ENCODE measurements around the gene UBN1. TPM values are rescaled to one million over a fixed set of nuclear protein-coding genes. Genes with fewer than 3 reads are reported as not detected.

Gene UBN1
- total RNA-seq, 4 donors from 2014 or later: 24.5 to 47.4 (median 29.2) TPM

DNA sequence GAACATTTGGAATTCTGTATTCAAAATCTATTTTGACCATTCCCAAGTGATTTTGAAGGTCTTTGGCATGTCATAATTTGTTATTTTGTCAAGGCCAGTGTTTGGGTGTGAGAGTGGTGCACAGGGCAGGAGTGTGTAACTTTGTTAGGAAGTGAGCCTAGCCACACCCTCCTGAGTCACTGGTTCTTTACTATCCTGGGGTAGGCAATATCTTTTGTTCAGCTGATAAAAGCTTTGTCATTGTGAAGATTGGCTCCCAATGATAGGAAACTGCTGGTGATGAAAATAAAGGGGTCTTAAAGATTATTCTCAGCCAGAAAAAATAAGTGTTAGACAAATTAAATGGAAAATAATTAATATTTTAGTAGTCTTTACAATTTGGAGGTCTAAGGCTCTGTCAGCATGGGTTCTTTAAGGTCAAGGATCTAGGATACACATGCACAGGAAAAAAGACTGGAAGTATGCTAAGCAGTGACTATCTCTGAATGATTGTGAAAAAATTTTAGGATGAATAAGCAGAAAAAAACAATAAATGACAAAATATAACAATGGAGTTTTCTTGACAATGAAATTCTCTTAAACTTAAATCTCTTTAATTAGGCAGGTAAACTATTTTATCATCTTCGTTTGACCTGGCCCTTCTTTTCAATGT lies 5.1 kb downstream of the UBN1 start:
- H3K4me3 ChIP-seq: no peak overlapping the region
- 74 to 79% methylated on average over 1 of the region's 1 CpG for WGBS, 2 donors
- H3K27me3 ChIP-seq: no peaks in the 10 kb centered on the region
- H3K9me3 ChIP-seq: no peaks in the 10 kb centered on the region
- no peak overlapping the region for H3K27ac ChIP-seq
- no peak for TF ChIP-seq EP300 (IDR thresholded peaks at IDR 0.05)
- peaks cover 0 to 46% (median 8%) of the 10 kb centered on the region in 3 donors for H3K36me3 ChIP-seq
- DNase-seq (ENCODE audit: low spot score in 2 of 2): no peak
- H3K4me1 ChIP-seq: peaks cover 0 to 44% (median 26%) of the 10 kb centered on the region in 4 donors

DNA sequence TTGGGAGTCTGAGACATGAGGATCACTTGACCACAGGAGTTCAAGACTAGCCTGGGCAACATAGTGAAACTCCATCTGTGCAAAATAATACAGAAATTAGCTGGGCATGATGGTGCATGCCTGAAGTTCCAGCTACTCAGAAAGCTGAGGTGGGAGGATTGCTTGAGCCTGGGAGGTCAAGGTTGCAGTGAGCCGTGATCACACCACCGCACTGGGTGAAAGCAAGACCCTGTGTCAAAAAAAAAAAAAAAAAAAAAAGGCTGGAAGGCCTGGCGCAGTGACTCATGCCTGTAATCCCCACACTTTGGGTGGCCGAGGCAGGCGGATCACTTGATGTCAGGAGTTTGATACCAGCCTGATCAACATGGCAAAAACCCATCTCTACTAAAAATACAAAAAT lies 8.1 kb downstream of the UBN1 start:
- Histone ChIP-seq H3K27me3 (no peaks in the 10 kb centered on the region), H3K4me3 (no peak overlapping the region), H3K9me3 (no peaks in the 10 kb centered on the region), H3K27ac (no peak overlapping the region), H3K36me3 (peaks cover 0 to 75% (median 26%) of the 10 kb centered on the region in 3 donors), H3K4me1 (peaks cover 0 to 22% (median 5%) of the 10 kb centered on the region in 4 donors)
- TF ChIP-seq, protein P1, sequence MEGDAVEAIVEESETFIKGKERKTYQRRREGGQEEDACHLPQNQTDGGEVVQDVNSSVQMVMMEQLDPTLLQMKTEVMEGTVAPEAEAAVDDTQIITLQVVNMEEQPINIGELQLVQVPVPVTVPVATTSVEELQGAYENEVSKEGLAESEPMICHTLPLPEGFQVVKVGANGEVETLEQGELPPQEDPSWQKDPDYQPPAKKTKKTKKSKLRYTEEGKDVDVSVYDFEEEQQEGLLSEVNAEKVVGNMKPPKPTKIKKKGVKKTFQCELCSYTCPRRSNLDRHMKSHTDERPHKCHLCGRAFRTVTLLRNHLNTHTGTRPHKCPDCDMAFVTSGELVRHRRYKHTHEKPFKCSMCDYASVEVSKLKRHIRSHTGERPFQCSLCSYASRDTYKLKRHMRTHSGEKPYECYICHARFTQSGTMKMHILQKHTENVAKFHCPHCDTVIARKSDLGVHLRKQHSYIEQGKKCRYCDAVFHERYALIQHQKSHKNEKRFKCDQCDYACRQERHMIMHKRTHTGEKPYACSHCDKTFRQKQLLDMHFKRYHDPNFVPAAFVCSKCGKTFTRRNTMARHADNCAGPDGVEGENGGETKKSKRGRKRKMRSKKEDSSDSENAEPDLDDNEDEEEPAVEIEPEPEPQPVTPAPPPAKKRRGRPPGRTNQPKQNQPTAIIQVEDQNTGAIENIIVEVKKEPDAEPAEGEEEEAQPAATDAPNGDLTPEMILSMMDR (IDR thresholded peaks at IDR 0.05): no peak
- TF ChIP-seq EP300 (IDR thresholded peaks at IDR 0.05): no peak
- TF ChIP-seq POLR2A (IDR thresholded peaks at IDR 0.05): no peak
- DNase-seq (ENCODE audit: low spot score in 2 of 2): no peak
- WGBS, 2 donors: 87 to 95% methylated on average over 5 of the region's 5 CpGs

DNA sequence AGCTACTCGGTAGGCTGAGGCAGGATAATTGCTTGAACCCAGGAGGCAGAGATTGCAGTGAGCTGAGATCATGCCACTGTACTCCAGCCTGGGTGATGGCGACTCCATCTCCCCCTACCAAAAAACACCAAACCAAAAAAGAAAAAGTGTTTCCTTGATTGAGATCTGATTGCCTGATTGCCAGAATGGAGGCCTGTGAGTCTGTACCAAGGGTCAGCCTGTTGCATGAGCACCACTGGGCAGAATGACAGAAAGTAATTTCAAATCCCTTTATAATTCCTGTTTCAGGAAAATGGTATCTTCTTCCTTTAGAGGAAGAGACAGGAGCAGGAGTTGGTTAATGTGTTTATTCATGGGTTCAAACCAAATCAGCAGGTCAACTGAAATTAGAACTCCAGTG lies 8.5 kb downstream of the UBN1 start:
- WGBS, 2 donors: 87 to 89% methylated on average over 2 of the region's 2 CpGs
- TF ChIP-seq, protein P1 (IDR thresholded peaks at IDR 0.05): no peak
- TF ChIP-seq EP300 (IDR thresholded peaks at IDR 0.05) (no peak), POLR2A (IDR thresholded peaks at IDR 0.05) (no peak)
- Histone ChIP-seq H3K27me3 (no peaks in the 10 kb centered on the region), H3K9me3 (no peaks in the 10 kb centered on the region), H3K4me1 (peaks cover 0 to 18% (median 4%) of the 10 kb centered on the region in 4 donors), H3K36me3 (peaks cover 0 to 79% (median 30%) of the 10 kb centered on the region in 3 donors), H3K27ac (no peak overlapping the region), H3K4me3 (no peak overlapping the region)
- no peak for DNase-seq (ENCODE audit: low spot score in 2 of 2)

DNA sequence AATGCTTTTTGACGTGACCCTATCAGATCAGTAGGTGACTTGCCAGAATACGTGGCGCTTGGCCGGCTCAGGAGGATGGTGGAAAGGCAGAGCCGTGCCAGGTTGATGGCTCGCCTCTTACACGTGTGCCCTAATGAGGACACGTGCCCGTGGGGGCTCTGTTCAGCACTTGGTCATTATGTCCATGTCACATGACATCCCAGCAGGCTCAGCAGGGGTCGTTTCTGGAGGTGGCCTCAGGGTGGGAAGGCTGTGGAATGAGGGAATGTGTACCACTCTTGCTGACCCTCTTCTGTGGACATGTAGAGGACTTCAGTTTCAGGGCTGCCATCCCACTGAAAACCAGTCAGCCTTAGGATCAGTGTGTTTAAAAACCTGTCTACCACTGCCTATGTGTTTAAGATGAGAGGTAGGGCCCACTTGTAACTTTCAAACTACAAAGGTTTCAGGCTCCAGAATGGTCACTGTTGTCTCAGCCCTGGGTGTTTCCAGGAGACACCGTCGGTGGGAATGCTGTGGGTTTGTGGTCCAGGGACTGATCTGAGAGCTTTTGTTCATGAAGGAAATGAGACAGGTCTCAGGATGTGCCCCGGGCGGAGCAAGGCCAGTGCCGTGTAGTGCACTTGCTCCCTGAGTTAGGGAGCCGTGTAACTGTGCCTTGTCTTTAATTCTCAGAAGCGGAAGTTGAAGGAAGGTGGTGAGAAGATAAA lies 12.1 kb downstream of the UBN1 start:
- Histone ChIP-seq H3K27ac (peak overlapping the region in 2 of 4 donors; percentile 44 to 54), H3K4me3 (no peak overlapping the region), H3K4me1 (no peaks in the 10 kb centered on the region), H3K27me3 (no peaks in the 10 kb centered on the region), H3K36me3 (peaks cover 0 to 93% (median 31%) of the 10 kb centered on the region in 3 donors), H3K9me3 (no peaks in the 10 kb centered on the region)
- no peak for DNase-seq (ENCODE audit: low spot score in 2 of 2)
- TF ChIP-seq POLR2A (IDR thresholded peaks at IDR 0.05): no peak
- TF ChIP-seq, protein P1 (IDR thresholded peaks at IDR 0.05): no peak
- TF ChIP-seq EP300 (IDR thresholded peaks at IDR 0.05): no peak
- 81% methylated on average over 17 of the region's 17 CpGs for WGBS, 2 donors

DNA sequence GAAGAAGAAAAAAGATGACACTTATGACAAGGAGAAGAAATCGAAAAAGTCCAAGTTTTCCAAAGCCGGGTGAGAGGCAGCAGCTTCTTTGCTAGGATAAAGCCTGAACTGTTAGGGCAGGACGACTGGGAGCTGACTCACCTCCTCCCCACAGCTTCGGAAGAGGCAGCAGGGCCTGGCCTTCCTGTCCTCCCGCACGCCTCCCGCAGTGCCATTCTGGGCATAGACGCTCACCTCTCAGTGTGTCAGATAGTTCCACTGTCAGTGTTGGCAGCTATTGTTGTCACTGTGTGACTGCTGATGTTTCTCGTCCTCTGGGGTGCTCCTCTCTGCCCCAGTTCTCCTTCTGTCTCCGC lies 12.6 kb downstream of the UBN1 start:
- H3K27ac ChIP-seq: peak overlapping the region in 1 of 4 donors; percentile 44
- no peaks in the 10 kb centered on the region for H3K4me1 ChIP-seq
- no peaks in the 10 kb centered on the region for H3K27me3 ChIP-seq
- WGBS, 2 donors: 81 to 90% methylated on average over 10 of the region's 10 CpGs
- TF ChIP-seq, protein P1 (IDR thresholded peaks at IDR 0.05): no peak
- TF ChIP-seq POLR2A (IDR thresholded peaks at IDR 0.05): no peak
- no peak for TF ChIP-seq EP300 (IDR thresholded peaks at IDR 0.05)
- no peaks in the 10 kb centered on the region for H3K9me3 ChIP-seq
- no peak overlapping the region for H3K4me3 ChIP-seq
- DNase-seq (ENCODE audit: low spot score in 2 of 2): no peak
- H3K36me3 ChIP-seq: peaks cover 0 to 87% (median 27%) of the 10 kb centered on the region in 3 donors

Measured in tibial nerve (tissue), 4 donors.